Measurements from ENCODE around the gene SEMA7A.

The SEMA7A gene

DNA sequence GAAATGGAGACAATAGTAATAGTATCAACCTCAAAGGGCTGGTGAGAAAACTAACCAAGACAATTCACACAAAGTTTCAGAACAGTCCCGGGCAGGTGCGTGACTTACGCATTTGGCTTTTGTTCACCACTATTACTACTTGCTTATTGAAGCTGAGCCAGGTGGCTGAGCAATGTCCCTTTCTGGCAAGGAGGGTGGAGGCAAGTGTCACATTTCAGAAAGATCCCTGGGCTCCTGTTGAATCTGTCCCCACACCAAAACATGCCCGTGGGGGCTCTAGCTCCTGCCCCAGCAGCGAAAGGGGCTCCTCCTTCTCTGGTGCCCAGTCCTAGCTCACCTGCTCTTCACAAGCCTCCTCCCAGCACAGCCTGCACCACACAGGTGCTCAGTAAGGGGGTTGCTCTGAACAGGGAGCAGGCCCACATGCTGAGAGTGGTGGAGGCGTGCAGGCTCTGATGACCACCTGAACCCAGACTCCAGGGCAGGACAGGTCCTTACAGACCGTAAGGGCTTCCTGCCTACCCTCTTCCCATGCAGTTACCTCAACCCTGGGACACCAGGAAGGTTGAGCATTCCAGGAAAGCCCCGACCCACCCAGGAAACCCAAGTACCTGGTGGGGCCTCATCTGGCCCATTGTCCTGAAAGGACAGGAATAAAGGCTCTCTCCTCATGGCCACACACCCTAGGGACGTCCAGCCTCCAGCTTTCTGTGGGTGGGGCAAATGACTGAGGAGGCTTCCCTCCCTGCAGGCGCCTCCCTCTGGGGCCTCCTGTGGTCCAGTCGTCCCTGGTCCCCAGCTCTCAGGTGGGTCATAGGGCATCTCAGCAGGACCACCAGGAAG, 32.6 kb downstream of the SEMA7A start:
- TF ChIP-seq, protein P1, sequence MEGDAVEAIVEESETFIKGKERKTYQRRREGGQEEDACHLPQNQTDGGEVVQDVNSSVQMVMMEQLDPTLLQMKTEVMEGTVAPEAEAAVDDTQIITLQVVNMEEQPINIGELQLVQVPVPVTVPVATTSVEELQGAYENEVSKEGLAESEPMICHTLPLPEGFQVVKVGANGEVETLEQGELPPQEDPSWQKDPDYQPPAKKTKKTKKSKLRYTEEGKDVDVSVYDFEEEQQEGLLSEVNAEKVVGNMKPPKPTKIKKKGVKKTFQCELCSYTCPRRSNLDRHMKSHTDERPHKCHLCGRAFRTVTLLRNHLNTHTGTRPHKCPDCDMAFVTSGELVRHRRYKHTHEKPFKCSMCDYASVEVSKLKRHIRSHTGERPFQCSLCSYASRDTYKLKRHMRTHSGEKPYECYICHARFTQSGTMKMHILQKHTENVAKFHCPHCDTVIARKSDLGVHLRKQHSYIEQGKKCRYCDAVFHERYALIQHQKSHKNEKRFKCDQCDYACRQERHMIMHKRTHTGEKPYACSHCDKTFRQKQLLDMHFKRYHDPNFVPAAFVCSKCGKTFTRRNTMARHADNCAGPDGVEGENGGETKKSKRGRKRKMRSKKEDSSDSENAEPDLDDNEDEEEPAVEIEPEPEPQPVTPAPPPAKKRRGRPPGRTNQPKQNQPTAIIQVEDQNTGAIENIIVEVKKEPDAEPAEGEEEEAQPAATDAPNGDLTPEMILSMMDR (conservative IDR thresholded peaks at IDR 0.05; ENCODE audit: low read depth, low read length), result no peak
- no peak overlapping the region for H3K4me3 ChIP-seq (ENCODE audit: low read depth, low read length)
- no peak for DNase-seq (ENCODE audit: low read depth)

DNA sequence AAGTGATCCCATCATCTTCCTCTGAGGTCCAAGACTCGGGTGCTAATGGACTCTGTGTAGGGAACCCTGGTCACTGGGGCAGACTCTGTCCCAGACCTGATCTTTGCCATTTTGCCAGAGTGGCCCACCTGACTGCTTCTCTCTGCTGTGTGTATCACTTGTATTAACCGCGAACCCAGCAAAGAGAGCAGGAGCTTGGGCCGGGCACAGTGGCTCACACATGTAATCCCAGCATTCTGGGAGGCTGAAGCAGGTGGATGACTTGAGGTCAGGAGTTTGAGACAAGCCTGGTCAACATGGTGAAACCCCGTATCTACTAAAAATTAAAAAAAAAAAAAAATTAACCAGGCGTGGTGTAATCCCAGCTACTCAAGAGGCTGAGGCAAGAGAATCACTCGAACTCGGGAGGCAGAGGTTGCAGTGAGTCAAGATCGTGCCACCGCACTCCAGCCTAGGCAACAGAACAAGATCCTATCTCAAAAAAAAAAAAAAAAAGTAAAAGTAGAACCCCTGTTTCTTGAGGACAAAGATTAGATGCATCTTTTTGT, 33.4 kb downstream of the SEMA7A start:
- TF ChIP-seq, protein P1 (conservative IDR thresholded peaks at IDR 0.05; ENCODE audit: low read depth, low read length), result no peak
- peak; percentile 31 for DNase-seq (ENCODE audit: low read depth)
- H3K4me3 ChIP-seq (ENCODE audit: low read depth, low read length), result no peak overlapping the region

DNA sequence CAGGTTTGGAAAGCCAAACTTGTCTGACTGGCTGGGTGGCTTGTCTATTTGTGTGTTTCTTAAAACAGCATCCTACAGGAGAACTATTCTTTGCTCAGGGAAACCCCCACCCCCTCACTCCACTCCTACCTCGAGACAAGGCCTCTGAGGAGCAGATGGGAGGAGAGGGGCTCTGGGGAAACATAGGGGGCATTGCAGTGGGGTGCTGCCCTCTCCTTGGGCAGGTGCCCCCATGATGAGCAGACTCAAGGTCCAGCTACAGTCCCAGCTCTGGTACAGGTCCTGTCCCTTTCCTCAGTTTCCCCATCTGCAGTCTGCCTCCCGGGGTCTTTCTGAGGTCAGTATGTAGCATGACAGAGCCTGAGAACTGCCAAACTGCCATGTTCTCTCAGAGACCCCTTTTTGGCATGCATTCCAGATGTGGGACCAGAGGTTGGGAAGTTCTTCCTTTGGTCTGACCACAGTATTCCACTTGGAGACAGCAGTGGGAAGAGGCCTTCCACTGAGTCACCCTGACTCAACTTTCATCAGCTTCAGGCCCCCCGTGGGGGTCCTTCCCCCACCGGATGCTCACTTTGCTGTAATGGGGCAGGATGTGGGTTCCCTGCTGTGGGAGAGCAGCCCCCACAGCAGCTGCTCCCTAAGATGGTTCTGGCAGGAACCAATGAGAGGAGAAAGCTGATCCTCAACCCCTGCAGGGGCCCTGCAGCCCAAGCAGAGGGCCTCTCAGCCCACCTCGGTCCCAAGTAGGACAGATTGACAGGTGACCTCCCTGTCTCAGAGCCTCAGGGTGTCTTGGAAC, 34.0 kb downstream of the SEMA7A start:
- H3K4me3 ChIP-seq (ENCODE audit: low read depth, low read length), result no peak overlapping the region
- TF ChIP-seq, protein P1 (conservative IDR thresholded peaks at IDR 0.05; ENCODE audit: low read depth, low read length), result no peak
- peak; percentile 60 for DNase-seq (ENCODE audit: low read depth)

DNA sequence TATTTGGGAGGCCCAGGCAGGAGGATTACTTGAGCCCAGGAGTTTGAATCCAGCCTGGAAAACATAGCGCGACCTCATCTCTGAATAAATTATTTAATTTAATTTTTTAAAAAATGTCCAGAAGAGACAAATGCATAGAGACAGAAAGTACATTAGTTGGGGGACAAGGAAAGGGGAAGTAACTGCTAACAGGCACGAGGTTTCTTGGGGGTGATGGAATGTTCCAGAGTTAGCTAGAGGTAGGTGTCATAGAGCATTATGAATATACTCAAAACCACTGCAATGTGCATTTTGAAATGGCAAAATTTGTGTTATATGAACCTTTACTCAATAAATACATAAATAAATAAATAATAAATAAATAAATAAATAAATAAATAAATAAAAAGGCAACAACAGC, 34.7 kb downstream of the SEMA7A start:
- no peak for DNase-seq (ENCODE audit: low read depth)
- no peak overlapping the region for H3K4me3 ChIP-seq (ENCODE audit: low read depth, low read length)
- TF ChIP-seq, protein P1 (conservative IDR thresholded peaks at IDR 0.05; ENCODE audit: low read depth, low read length), result no peak

DNA sequence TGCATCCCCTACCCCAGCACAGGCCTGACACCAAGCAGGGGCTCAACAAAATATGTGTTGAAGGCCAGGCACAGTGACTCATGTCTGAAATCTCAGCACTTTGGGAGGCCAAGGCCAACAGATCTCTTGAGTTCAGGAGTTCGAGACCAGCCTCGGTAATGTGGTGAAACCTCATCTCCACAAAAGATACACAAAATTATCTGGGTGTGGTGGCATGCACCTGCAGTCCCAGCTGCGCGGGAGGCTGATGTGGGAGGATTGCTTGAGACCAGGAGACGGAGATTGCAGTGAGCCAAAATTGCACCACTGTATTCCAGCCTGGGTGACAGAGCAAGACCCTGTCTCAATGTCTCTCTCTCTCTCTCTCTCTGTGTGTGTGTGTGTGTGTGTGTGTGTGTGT, 35.6 kb downstream of the SEMA7A start:
- TF ChIP-seq, protein P1 (conservative IDR thresholded peaks at IDR 0.05; ENCODE audit: low read depth, low read length), result no peak
- no peak for DNase-seq (ENCODE audit: low read depth)
- no peak overlapping the region for H3K4me3 ChIP-seq (ENCODE audit: low read depth, low read length)

DNA sequence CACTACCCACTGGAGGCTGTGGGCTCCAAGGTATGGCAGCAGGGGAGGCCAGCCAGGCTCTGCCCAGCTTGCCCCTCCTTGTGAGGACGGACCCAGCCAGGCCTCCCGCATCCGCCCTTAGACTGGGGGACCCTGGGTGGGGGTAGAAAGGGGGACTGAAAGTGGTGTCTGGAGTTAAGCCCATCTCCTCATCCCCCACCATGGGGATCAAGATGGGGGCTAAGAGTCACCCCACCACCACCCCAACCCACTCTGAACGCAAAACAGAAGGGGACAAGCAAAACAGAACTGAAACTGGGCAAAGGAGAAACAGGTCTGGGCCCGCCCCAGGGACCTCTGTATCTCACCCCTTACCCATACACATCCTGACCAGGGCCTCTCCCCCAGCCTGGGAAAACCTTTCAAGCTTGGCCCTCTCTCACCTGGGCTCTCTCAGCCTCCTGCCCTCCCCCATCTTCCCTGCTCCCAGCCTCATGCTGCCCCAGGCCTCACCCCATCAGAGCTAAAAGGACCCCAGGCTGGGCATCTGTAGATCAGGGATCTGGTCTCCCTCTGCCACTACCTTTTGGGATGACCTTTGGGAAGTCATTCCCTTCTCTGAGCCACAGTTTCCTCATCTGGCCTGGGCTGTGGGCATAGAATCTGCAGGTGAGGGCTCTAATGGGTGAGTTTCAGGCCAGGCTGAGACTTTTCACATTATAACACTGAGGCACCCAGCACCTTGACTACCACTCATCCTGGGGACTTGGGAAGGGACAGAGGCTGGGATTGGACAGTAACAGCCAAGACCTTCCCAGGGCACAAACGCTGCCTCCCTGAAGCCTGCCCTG, 36.3 kb downstream of the SEMA7A start:
- TF ChIP-seq, protein P1 (conservative IDR thresholded peaks at IDR 0.05; ENCODE audit: low read depth, low read length), result no peak
- H3K4me3 ChIP-seq (ENCODE audit: low read depth, low read length), result no peak overlapping the region
- DNase-seq (ENCODE audit: low read depth), result no peak

Measured in choroid plexus epithelial cell (primary cell).